RWPE1 (cell line): ENCODE measurements around the gene UNC79.

Experiments
- CTCF ChIA-PET: fragments of 350-600 bp; sonication (Branson Sonifier 250); formaldehyde crosslinking; extraction: SDS; loops from one replicate; lab custom pipeline; 2021; lab: Yijun Ruan, JAX
- POLR2A ChIA-PET: fragments of 400-600 bp; formaldehyde crosslinking; extraction: SDS; loops from one replicate; lab custom pipeline; 2020; ENCODE audit warnings: antibody characterized with exemption; ENCODE audit not compliant: low non-redundant PET; lab: Yijun Ruan, JAX
- DNase-seq: peaks from one replicate; pipeline ENCODE4 v3.0.0; 2012; ENCODE audit warnings: low spot score
- H3K27ac ChIP-seq: fragments of 450-650 bp; 2 replicates; pipeline ENCODE4 v1.5.1; 2017
- TF ChIP-seq, protein P1 (sequence below): fragments of 450-650 bp; conservative IDR thresholded peaks from 2 replicates; pipeline ENCODE4 v1.5.1; 2017; ENCODE audit warnings: low read depth, mild to moderate bottlenecking

Gene UNC79

DNA sequence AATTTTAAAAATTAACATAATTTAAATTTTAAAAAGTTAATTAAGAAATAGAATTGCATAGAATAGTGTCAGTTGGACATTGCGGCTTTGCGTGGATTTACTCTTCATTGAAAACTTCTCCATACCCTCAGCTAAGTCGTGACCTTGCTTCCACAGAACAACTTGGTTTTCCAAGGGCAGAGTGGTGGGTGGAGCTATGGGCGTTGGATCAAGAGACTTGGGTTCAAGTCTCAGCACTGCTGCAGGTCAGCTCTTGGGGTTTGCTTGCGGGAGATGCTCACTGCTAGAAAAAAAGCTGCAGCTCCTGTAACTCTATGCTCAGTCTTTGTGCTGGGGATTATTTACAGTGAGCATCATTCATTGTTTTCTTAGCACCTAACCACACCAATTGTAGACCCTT, 223.9 kb downstream of the UNC79 start:
- CTCF ChIA-PET, result interaction anchor here (0.6 to 1.6 kb wide), 13 partner anchors 15 to 888 kb away, joined by 3 to 10 read pairs (median 4); no protein-coding TSS in a partner anchor
- H3K27ac ChIP-seq, result no peak overlapping the region
- DNase-seq, result no peak
- TF ChIP-seq, protein P1, sequence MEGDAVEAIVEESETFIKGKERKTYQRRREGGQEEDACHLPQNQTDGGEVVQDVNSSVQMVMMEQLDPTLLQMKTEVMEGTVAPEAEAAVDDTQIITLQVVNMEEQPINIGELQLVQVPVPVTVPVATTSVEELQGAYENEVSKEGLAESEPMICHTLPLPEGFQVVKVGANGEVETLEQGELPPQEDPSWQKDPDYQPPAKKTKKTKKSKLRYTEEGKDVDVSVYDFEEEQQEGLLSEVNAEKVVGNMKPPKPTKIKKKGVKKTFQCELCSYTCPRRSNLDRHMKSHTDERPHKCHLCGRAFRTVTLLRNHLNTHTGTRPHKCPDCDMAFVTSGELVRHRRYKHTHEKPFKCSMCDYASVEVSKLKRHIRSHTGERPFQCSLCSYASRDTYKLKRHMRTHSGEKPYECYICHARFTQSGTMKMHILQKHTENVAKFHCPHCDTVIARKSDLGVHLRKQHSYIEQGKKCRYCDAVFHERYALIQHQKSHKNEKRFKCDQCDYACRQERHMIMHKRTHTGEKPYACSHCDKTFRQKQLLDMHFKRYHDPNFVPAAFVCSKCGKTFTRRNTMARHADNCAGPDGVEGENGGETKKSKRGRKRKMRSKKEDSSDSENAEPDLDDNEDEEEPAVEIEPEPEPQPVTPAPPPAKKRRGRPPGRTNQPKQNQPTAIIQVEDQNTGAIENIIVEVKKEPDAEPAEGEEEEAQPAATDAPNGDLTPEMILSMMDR, result no peak
- POLR2A ChIA-PET, result no interaction called here

DNA sequence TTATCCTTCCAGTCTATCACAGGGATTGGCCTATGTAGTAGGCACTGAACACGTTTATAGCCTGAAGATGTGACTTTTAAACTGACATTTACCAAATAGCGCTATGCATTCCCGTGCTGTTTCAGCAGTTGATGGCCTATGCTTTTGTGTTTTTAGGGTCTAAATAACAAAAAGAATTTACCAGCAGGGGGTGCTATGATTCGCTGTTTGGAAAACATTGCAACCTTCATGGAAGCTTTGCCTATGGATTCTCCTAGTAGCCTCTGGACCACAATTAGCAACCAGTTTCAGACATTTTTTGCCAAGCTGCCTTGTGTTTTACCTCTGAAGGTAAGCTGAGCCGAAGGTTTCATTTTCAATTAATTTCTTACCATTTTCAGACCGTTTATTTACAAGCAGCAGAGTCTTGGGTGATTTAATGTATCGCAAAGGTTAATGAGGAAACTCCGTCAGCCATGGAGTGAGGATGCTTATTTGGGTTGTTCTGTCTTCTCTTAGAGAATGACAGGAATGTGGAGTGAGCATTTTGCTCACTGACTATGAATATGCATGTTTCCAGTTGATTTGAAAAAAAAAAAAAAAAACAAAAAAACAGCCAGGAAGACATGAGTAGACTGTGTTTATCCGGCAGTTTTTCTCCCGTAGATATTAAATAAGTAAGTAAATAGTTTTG, 224.5 kb downstream of the UNC79 start:
- no peak overlapping the region for H3K27ac ChIP-seq
- TF ChIP-seq, protein P1, result peak; percentile 28
- ChIA-PET POLR2A (no interaction called here), CTCF (interaction anchor here (0.6 to 1.6 kb wide), 21 partner anchors 11 to 1699 kb away, joined by 3 to 10 read pairs (median 4); no protein-coding TSS in a partner anchor)
- DNase-seq, result peak; percentile 44

DNA sequence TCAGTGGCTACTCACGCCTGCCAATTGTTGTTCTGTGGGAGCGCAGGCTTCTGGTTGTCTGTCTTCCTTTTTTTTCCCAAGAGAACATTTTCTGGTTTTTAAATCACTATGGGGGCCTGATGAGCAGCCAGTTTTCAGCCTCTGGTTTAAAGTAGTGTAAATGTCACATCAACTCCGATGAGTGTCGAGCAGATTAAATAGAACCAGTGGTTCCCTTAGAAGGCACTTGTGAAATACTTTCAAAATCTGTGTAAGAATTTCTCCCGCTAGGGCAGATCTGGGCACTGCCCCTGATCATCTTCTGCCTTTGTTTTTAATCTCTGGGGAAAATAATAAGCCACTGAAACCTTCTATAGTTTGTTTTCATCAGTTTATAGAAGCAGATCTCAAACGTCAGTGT, 227.1 kb downstream of the UNC79 start:
- ChIA-PET CTCF (no interaction called here), POLR2A (no interaction called here)

DNA sequence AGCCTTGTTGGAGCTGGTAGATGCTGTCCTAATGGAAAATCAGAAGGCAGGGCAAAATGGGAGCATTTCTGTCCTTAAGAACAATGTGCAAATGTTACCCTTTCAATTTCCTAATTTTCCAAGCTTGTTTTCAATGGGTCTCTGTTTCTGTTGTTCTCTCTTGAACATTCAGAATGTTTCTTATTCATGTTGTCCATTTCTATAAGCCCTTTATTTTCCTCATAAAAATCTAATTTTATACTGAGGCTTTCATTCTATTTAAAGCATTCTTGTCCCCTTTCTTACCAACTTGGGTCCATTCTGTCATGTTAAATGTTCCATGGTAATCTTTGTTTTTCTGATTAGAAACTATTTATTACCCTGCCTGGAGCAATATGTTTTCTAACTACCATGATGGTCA, 232.6 kb downstream of the UNC79 start:
- TF ChIP-seq, protein P1, result no peak
- ChIA-PET CTCF (no interaction called here), POLR2A (no interaction called here)
- H3K27ac ChIP-seq, result no peak overlapping the region
- DNase-seq, result no peak

More for the DNA sequence above, 227.1 kb downstream of the UNC79 start:
- no peak for DNase-seq
- TF ChIP-seq, protein P1, result no peak
- no peak overlapping the region for H3K27ac ChIP-seq

DNA sequence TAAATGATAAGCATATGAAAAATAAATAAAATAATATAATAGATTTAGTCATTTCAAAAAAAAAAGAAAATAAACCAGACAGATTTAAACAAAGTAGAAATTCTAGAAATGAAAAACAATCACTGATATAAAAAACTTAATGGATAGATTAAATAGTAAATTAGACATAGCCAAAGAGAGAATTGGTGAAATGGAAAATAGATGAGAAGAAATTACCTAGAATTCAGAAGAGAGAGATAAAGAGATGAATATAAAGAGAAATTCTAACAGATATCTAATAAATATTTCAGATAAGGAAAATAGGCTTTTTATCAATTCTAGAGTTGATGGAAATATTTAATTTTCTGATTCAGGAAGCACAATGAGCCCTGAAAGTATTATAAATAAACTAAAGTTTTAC, 234.4 kb downstream of the UNC79 start:
- CTCF ChIA-PET, result no interaction called here
- no peak for DNase-seq
- TF ChIP-seq, protein P1, result no peak
- no peak overlapping the region for H3K27ac ChIP-seq
- POLR2A ChIA-PET, result no interaction called here

DNA sequence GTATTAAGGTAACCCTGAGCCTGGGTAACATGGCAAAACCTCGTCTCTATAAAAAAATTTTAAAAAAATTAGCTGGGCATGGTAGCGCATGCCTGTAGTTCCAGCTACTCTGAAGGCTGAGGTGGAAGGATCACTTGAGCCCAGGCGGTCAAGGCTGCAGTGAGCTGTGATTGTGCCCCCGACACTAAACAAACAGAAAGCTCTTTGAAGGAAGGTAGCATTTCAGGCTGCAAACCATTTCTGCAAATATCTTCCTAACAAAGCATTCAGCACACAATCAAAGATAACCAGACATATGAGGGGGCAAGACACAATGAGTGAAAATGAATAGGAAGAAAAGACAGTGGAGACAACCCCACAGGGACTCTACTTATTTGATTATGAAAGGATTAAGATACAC, 238.9 kb downstream of the UNC79 start:
- TF ChIP-seq, protein P1, result no peak
- no peak for DNase-seq
- POLR2A ChIA-PET, result no interaction called here
- H3K27ac ChIP-seq, result no peak overlapping the region
- CTCF ChIA-PET, result interaction anchor here (1.6 kb wide), 1 partner anchor 14 kb away, joined by 4 read pairs; no protein-coding TSS in a partner anchor
